HG03196 (cell line): ENCODE results near the gene STAM.
A peak's percentile ranks its signal among the peaks of the same experiment; 100 is the strongest.

Source experiments
- ATAC-seq: cut with Tn5 transposase; IDR thresholded peaks from one replicate; pipeline ENCODE4 v1.9.1; 2021; ENCODE audit not compliant: unreplicated experiment

STAM gene

GRCh38 chr10:17673471-17674061 lies 29.6 kb downstream of the STAM start:
- ATAC-seq, result no peak

DNA sequence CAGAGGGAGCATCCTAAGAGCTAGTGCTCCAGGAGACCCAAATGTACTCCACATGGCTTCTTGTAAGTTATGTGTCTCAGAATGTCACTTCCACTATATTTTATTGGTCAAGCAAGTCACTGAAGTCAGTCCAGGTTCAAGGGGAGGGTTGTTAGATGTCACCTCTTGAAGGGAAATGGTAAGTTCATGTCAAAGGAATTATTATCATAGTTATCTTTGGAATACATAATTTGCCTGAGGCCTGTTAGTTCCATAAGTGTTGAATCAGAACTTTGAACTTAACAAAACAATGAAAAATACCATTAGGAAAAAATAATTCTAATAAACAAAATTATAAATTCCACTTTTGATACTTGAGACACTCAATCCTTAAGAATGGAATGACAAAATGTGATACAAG lies 30.6 kb downstream of the STAM start:
- no peak for ATAC-seq

DNA sequence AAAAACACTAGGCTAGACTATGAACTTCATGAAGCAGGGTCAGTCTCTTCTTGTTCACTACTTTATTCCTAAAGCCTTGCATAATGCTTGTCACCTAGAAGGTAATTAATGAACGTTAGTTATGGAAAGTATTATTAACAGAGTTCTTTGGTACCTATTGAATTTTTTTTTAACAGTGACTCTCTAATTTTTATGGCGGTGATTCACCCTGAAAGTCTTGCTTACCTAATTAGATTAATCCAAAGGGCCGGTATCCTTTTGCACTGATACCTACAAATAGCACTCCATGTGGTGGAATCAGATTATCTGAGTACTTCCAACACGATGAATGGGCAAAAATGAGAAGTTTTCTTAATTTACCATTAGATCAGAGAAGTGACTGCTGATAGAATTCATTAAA lies 31.7 kb downstream of the STAM start:
- no peak for ATAC-seq

- no peak for ATAC-seq
These were observed 33.0 kb downstream of the STAM start for GRCh38 chr10:17676919-17677318.

DNA sequence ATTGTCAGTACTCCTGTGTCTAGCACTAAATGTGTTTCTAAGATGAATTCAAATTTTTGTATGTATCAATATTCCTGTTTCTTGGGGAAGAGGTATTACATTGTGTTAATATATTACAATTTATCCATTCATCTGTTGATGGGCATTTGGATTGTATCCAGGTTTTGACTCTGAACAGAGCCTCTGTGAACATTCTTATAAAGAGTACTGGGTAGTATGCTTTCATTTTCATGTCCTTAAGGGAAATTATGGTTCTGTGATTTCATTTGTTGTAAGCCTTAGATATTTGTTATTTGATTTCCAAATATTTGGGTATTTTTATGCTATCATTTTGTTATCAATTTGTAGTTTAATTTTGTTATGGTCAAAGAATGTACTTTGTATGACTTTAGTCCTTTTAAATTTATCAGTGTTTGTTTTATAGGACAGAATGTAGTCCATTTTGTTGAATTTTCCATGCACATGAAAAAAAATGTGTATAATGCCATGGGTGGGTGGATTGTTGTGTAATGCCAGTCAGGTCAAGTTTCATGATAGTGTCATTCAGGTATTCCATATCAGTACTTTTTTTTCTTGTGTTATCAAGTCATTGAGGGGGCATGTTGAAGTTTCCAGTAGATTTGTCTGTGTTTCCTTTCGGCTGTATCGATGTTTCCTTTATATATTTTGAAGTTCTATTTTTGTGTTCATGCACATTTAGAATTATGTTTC lies 38.4 kb downstream of the STAM start:
- no peak for ATAC-seq

DNA sequence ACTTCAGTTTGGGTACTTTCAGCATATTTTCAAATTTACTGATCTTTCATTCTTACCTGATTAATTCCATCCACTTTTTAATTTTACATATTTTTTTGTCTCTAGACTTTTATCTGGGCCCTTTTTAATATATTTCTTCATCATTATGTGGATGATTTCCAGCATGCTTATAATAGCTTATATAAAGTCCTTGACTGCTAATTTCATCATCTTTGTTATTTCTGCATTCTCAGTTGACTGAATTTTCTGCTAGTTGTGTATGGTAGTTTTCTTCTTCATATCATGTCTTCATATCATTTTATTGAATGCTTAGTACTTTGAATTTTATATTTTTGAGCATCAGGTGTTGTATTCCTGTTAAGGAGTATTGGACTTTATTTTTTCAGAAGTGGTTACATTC lies 39.6 kb downstream of the STAM start:
- ATAC-seq, result no peak

- peak; percentile 50 for ATAC-seq
These were observed 40.6 kb downstream of the STAM start for GRCh38 chr10:17684537-17684936.

DNA sequence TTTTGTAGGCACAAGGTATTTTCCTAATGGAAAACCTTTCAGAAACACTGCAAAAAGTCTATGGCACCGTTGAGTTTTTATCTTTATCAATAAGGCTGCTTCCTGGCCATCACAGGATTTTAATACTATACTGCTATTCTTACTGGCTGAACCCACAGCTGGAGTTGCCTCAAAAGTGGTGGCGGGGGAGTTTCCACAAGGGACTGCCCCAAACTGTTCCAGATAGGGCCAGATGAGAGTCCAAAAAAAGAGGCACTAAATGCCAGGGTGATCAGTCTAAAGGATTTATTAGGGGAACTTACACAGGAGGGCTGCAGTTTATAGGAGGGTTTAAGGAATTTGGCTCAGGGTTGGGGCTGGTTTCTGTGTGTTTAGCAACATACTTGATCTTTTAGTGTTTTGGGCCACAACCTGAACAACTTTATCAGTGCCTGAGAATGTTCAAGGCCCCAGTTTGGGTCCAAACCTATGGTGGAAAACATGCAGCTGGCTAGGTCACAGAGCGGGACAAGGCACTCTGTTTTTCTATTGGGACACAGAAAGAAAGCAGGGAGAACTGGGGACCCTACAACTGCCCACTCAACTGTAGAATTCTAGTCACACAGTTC lies 41.4 kb downstream of the STAM start:
- ATAC-seq, result no peak

DNA sequence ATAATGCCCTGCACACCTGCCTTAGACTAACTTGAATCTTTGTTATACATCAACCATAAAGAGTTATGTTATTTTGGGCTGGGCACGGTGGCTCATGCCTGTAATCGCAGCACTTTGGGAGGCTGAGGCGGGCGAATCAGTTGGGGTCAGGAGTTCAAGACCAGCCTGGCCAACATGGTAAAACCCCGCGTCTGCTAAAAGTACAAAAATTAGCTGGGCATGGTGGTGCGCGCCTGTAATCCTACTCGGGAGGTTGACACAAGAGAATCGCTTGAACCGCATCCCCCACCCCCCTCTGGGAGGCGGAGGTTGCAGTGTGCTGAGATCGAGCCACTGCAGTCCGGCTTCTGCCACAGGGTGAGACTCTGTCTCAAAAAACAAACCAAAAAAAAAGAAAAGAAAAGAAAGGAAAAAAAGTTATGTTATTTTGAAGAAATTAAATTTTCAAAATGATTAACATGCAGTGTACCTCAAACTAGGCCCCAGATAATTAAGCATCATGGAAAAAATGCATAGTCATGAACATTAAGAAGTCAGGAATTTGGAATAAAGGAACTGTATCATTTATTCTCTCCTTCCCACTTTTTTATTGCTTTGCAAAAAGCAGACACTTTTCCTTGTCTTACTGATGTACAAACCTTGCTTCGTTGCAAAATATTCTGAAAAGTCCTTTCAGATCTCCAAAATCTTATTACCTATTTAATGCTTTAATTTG lies 43.3 kb downstream of the STAM start:
- no peak for ATAC-seq

DNA sequence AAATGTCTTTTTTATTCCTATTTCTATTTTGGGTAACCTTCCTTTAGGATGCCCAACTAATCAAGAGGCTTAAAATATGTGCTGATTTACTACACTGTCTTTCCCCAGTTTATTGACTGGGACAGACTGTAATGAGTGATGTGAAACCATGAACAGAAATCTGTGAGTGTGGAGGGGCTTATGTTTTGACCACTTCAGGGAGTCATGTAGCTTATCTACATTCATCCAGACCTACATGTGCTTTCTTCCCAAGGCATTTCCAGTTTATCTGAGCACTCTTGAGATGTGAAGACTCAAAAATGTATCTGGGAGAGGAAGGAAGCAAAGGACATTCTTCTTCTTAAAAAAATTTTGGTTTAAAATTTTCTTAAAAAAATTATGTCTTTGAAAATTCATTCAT lies 45.2 kb downstream of the STAM start:
- ATAC-seq, result no peak

- ATAC-seq, result no peak
These were observed 49.1 kb downstream of the STAM start for GRCh38 chr10:17693009-17693408.

GRCh38 chr10:17698696-17699095 lies 54.7 kb downstream of the STAM start:
- ATAC-seq, result no peak

GRCh38 chr10:17701301-17701700 lies 57.4 kb downstream of the STAM start:
- no peak for ATAC-seq

GRCh38 chr10:17703706-17704105 lies 59.8 kb downstream of the STAM start:
- no peak for ATAC-seq

GRCh38 chr10:17708821-17709220 lies 64.9 kb downstream of the STAM start:
- ATAC-seq, result no peak

- ATAC-seq, result no peak
These were observed 65.5 kb downstream of the STAM start for GRCh38 chr10:17709492-17709891.

DNA sequence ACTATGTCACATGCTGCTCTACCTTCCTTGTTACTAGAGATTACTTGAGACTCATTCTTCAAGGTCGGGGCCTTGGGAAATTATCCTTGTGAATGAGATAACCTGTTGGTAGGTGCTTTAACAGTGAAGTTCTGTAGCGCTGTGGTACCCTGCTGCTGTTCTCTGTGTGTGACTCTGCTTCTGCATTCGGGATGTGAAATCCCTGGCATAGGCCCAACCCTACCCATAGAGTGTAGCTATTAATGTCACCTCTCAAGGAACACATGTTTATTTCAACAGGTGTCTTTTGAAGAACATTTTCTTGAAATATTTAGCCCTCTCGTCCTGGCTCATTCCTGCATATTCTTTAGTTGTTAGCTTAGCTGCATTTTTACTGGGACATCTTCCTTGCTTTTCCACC lies 66.2 kb downstream of the STAM start:
- ATAC-seq, result no peak

DNA sequence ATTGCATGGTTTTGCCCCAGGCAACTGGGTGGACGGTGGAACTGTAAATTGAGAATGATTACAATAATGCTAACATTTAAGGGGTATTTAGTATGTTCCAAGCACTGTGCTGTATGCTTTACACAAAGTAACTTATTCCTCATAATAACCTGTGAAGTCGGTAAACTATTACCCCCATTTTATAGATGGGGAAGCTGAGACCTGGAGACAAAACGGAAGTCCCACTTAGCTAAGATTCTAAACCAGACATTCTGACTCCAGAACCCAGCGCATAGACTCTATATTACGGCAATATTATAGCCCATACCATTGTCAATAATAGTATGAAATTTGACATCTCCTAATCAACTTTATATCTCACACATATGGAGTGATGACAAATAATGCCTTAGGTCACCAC lies 68.1 kb downstream of the STAM start:
- ATAC-seq, result no peak

- ATAC-seq, result no peak
These were observed 68.9 kb downstream of the STAM start for GRCh38 chr10:17712717-17713471.

- no peak for ATAC-seq
These were observed 69.8 kb downstream of the STAM start for GRCh38 chr10:17713758-17714157.

DNA sequence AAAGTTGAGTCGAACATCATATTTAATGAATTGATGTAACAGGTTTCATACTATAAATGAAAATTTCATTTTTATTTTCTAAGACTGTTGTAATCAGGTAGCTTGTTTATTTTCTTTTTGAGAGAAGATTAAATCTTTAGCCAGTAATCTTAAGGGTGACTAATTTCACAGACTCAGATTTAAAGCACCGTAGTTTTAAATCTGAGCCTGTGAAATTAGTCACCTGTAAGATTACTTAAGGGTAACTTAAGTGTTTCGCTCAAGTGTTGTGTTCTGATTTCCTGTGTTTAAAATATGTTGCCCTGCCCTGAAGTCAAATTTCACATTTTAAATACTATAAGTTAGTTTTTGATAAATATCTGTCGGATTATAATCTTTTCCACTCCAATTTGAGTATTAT lies 72.2 kb downstream of the STAM start:
- ATAC-seq, result no peak
